ENCODE results near the gene CD200R1L.

- TF ChIP-seq EZH2 (IDR thresholded peaks at IDR 0.05; ENCODE audit: low read depth, unreplicated experiment) (no peak), CTCF (conservative IDR thresholded peaks at IDR 0.05; ENCODE audit: low read depth in 2 of 2) (no peak), STAT1 (IDR thresholded peaks at IDR 0.05; ENCODE audit: unreplicated experiment) (no peak), EZH2phosphoT487 (IDR thresholded peaks at IDR 0.05; ENCODE audit: unreplicated experiment) (no peak), CREB1 (CRISPR knock-in tag; IDR thresholded peaks at IDR 0.05; ENCODE audit: low read depth) (no peak), REST (IDR thresholded peaks at IDR 0.05; ENCODE audit: unreplicated experiment) (no peak), ZNF114 (CRISPR knock-in tag; IDR thresholded peaks at IDR 0.05) (no peak), POLR2AphosphoS5 (IDR thresholded peaks at IDR 0.05; ENCODE audit: low read depth) (no peak), JUNB (IDR thresholded peaks at IDR 0.05; ENCODE audit: unreplicated experiment) (no peak), ETS1 (IDR thresholded peaks at IDR 0.05) (no peak), NANOG (IDR thresholded peaks at IDR 0.05; ENCODE audit: borderline replicate concordance) (no peak)
These were observed 59.6 kb downstream of the CD200R1L start for GRCh38 chr3:112786881-112787579.
